Activated T-helper 1 cell treated with Interleukin-2 at 50 U/mL for 16 hours (primary cell): ENCODE measurements around the gene ADAMTS17.

ENCODE experiments used
- DNase-seq: peaks from one replicate; pipeline ENCODE4 v3.0.0-alpha.2; 2020; ENCODE audit warnings: low read depth

ADAMTS17 gene, protein sequence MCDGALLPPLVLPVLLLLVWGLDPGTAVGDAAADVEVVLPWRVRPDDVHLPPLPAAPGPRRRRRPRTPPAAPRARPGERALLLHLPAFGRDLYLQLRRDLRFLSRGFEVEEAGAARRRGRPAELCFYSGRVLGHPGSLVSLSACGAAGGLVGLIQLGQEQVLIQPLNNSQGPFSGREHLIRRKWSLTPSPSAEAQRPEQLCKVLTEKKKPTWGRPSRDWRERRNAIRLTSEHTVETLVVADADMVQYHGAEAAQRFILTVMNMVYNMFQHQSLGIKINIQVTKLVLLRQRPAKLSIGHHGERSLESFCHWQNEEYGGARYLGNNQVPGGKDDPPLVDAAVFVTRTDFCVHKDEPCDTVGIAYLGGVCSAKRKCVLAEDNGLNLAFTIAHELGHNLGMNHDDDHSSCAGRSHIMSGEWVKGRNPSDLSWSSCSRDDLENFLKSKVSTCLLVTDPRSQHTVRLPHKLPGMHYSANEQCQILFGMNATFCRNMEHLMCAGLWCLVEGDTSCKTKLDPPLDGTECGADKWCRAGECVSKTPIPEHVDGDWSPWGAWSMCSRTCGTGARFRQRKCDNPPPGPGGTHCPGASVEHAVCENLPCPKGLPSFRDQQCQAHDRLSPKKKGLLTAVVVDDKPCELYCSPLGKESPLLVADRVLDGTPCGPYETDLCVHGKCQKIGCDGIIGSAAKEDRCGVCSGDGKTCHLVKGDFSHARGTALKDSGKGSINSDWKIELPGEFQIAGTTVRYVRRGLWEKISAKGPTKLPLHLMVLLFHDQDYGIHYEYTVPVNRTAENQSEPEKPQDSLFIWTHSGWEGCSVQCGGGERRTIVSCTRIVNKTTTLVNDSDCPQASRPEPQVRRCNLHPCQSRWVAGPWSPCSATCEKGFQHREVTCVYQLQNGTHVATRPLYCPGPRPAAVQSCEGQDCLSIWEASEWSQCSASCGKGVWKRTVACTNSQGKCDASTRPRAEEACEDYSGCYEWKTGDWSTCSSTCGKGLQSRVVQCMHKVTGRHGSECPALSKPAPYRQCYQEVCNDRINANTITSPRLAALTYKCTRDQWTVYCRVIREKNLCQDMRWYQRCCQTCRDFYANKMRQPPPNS

DNA sequence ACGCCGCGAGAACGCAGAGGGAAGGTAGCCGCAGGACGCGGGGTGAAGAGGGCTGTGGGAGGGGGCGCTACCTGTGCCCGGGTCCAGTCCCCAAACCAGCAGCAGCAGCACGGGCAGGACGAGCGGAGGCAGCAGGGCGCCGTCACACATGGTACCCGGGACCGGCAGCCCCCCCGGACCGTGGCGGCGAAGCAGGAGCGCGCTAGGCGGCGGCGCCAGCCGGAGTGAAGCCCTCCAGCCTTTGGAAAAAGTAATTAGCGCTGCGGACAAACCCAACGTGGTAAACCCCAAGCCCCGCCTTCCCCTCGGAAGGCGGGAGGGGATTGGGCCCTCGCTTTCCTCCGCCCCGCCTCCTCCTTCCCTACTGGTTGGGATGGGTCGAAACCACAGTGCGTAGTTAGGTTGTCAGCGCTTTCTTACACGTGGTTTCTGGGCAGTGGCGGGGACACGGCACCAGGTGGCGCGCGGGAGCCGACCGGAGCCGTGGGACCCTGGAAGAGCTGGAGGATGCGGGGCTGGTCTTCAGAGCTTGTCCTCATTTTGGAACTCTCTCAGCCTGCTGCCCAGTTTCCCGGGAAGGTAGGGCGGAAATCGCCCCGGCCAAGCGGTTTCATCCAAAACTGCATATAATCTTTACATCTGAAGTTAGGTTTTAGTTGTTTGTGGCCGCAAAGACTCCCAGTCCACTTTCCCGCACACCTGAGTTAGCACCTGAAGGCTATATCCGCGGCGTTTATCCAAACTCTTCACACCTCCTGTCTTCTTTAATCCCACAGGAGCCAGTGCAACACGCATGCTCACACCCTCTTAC lies at the start of gene ADAMTS17:
ADAMTS17 (minus strand) TSS at position 226 of the 811 bp plus-strand sequence; CDS start at position 150, 76 bp downstream.
- DNase-seq = peak; percentile 88

- no peak for DNase-seq
Observed at GRCh38 chr15:100385300-100386050, 43.7 kb upstream of the ADAMTS17 start.

DNA sequence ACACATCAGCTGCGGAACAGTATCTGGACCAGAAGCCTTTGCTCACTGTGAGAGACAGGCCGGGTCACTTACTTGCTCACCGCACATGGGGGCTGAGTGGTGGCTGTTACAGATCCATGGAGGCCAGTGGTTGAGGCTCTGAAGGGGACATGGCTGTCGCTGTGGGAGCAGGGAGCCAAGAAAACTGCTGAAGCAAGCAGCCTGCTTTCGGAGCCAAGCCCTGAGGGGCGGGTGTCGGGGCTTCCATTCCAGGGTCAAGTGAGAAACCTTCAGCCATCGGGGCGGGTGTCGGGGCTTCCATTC lies 42.3 kb upstream of the ADAMTS17 start:
- DNase-seq = no peak

DNA sequence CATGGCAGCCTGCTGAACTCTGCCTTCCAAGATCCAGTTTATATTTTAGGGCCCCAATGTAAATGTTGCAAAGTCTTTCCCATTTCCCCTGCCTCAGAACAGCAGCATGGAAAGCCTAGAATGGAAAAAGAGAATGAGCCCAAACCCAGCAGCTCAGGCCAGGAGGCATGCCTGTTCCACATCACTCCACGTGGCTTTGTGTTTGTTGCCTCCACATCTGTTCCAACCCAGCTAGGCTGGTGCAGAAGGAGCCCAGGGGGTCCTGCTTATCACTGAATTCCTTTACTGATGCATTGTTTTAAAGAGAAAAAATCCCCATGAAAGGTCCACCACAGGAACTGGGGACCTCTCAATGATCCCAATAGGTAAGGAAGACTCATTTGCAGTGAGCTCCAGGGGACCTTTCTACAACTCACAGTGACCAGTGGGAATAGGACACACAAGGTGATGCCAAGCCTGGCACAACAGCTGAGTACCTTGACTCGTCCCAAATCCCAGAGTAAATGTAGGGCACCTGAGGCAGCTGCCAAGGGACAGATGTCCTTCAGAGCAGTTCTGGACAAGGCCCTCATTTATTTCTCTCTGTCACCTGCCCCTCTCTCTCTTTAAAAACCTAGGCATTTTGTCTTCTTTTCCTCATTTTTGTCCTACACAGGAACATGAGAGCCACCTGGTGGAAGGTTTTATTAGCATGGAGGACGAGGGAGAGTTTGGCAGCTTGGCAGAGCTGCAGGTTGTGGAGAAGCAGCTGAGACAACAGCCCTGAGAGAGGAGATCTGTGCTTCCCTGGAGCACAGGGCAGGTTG lies 41.7 kb upstream of the ADAMTS17 start:
- DNase-seq = no peak

DNA sequence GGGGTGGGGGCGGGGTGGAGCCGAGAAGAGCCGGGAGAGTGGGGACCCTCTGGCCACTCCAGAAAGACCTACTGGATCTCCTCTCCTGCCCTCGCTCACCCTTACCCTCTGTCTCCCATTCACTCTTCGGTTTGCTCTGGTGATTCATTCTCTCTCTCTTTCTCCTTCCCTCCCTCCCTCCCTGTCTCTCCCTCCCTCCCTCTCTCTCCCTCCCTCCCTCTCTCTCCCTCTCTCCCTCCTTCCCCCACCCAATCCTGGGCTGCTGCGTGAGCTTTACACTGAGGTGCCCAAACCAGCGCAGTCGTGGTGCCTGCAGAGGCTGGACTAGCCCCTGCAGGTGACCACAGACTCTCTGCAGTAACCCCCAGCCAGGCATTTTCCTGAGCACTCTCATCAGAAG lies 32.2 kb upstream of the ADAMTS17 start:
- no peak for DNase-seq

- no peak for DNase-seq
Observed at GRCh38 chr15:100373120-100373896, 31.5 kb upstream of the ADAMTS17 start.

DNA sequence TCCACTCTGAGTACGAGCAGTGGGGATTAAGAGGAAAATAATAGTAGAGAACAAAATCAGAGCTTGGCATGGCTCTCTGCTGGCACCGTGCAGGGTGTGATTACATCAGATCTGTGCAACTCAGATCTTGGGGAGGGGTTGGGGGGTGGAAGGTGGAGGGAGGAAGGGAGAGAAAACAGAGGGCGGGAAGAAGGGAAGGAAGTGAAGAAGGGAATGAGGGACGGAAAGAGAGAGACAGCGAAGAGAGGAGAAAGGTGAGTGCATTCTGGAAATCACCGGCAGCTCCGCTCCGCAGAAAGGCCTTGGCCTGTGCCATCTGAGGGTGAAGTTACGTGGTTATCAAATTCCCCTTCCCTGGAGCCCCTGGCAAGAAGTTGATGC lies 31.0 kb upstream of the ADAMTS17 start:
- DNase-seq = no peak

- no peak for DNase-seq
Observed at GRCh38 chr15:100355342-100355741, 13.6 kb upstream of the ADAMTS17 start.

- DNase-seq = no peak
Observed at GRCh38 chr15:100353449-100353848, 11.7 kb upstream of the ADAMTS17 start.

DNA sequence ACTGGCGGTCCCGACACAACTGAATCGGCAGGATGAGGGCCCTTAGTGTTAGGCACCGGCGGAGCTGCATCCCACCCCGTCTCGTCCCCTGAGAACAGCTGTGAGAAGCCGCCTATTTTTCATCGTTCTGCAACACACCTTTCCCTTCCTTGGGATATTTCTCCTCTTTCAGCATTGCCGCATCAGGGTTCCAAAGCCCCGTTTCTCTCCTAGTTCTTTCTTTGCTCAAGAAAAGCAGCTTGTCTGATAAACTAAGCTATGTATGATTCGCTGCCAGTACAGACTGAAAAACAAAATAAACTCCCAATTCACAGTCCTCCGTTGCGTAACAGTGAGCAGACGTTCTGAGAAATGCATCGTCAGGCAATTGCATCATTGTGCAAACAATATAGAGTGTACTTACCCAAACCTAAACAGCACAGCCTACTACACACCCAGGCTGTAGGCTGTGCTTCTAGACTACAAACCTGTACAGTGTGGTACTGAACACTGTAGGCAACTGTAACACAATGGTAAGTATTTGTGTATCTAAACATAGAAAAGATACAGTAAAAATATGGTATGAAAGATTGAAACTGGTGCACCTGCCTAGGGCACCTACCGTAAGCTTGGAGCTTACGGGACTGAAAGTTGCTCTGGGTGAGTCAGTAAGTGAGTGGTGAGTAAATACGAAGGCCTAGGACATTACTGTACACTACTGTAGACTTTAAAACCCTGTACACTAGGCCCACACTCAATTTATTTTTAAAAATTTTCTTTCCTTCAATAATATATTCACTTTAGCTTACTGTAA lies 8.9 kb upstream of the ADAMTS17 start:
- DNase-seq = no peak

DNA sequence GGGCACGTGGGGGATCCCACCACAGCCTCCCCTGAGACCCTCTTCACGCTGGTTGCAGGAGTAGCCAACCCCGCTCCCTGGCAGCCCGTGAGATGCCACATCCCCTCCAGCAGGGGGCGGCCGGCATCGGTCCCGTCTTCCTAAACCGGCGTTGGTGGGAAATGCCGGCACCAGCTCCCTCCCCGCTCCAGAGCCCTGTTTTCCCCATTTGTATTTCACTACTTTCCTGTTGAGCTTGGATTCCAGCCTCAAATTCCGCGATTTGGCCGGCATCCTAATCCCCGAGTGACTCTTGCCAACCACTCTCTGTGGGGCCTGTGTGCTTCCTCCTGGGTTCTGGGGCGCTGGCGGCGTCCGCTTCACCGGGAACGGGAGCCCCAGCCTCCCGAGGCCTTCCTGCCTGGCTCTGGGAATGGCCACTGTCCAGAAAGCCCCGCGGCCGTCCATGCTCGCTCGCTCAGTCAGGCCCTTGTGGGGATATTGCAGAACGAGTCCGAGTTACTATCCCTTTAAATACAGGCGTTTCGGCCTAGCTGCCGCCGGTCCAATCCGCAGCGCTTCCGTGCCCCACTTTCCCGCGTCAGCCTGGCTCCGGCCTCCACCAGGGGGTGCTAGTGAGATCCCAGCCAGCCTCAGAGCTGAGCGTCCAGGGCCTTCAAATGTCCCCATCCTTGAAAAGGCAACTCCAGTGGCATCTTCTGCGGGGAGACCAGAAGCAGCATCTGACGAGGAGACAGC lies 8.1 kb upstream of the ADAMTS17 start:
- peak; percentile 70 for DNase-seq

DNA sequence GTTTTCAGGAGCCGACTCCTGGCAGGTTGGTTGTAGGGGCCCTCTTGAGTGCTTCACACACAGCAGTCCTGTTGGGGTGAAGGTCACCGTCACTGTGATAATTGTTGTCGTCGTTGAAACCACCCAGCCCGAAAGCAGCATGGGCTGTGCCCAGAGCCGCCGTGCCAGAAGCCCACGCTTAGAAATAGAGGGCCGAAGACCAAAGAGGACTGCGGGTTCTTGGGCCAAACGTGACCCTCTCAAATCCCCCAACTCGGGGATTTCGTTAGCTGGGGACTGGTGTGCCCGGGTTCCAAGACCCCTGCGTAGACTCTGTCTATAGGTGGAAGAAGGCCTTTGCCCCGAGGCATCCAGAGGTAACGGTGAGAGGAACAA lies 7.5 kb upstream of the ADAMTS17 start:
- no peak for DNase-seq

- DNase-seq = no peak
Observed at GRCh38 chr15:100348578-100348977, 6.8 kb upstream of the ADAMTS17 start.

GRCh38 chr15:100346866-100347512 lies 5.2 kb upstream of the ADAMTS17 start:
- no peak for DNase-seq

- DNase-seq = no peak
Observed at GRCh38 chr15:100345438-100345837, 3.7 kb upstream of the ADAMTS17 start.

- DNase-seq = no peak
Observed at GRCh38 chr15:100343251-100343650, 1.5 kb upstream of the ADAMTS17 start.

GRCh38 chr15:100341239-100341749 lies 481 bp downstream of the ADAMTS17 start:
- no peak for DNase-seq
